ENCODE results near the gene ESAM. TPM values are rescaled to one million over a fixed set of nuclear protein-coding genes. Genes with fewer than 3 reads are reported as not detected.
A peak's percentile ranks its signal among the peaks of the same experiment; 100 is the strongest.

ESAM gene
- total RNA-seq, 1 donor = 0.43 TPM

DNA sequence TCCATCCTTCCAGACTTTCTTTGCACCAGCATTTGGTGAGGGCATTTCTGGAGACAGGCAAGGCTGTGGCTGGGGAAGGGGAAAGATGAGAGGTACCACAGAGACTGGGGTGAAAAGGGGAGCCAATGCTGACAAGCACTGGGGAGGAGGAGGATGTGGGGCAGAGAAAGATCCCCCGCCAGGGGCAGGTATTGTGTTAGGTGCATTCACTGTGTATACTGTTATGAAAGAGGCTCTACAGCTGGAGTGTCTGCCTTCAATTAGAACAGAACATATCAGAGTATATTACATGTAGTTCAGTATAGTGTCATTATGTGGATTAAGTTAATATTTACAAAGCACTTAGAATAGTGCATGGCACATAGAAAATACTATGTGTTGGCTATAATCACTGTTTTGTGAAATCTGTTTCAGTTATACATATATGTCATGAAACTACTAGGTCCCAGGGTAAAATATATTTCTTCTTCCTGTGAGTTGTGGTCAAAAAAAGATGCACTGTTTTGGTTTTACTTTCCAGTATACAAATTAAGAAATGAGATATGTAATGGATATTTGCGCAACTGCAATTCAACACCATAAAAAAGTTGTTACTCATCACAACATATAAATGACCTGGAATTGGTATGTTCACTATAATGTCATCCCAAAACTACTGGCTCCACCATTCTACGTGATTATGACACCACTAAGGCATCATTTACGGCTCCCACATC is 29.7 kb upstream of the ESAM start:
- TF ChIP-seq, protein P1, sequence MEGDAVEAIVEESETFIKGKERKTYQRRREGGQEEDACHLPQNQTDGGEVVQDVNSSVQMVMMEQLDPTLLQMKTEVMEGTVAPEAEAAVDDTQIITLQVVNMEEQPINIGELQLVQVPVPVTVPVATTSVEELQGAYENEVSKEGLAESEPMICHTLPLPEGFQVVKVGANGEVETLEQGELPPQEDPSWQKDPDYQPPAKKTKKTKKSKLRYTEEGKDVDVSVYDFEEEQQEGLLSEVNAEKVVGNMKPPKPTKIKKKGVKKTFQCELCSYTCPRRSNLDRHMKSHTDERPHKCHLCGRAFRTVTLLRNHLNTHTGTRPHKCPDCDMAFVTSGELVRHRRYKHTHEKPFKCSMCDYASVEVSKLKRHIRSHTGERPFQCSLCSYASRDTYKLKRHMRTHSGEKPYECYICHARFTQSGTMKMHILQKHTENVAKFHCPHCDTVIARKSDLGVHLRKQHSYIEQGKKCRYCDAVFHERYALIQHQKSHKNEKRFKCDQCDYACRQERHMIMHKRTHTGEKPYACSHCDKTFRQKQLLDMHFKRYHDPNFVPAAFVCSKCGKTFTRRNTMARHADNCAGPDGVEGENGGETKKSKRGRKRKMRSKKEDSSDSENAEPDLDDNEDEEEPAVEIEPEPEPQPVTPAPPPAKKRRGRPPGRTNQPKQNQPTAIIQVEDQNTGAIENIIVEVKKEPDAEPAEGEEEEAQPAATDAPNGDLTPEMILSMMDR (IDR thresholded peaks at IDR 0.05; ENCODE audit: insufficient read depth, low read depth, low read length) = no peak
- H3K4me3 ChIP-seq (ENCODE audit: low read depth, low read length) = no peak overlapping the region
- peak; percentile 68 for DNase-seq (ENCODE audit: low read depth)

DNA sequence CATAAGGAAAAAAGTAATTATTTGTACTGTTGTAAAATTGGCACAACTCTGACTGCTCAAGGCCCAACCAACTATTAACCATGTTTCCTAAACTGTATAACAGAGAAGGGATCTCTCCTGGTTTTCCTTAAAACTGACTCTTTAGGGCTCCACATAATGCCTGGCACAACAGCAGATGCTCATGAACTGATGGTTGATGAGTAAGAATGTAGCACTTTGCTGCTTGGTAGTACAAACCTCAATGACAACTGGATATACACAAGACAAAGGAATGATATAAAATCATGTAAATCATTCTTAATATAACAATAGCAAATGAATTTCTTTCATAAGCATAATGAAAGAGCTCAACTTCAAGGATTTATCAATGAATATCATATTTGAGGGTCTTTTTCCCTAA is 26.4 kb upstream of the ESAM start:
- TF ChIP-seq, protein P1 (IDR thresholded peaks at IDR 0.05; ENCODE audit: insufficient read depth, low read depth, low read length) = no peak
- DNase-seq (ENCODE audit: low read depth) = no peak
- no peak overlapping the region for H3K4me3 ChIP-seq (ENCODE audit: low read depth, low read length)

DNA sequence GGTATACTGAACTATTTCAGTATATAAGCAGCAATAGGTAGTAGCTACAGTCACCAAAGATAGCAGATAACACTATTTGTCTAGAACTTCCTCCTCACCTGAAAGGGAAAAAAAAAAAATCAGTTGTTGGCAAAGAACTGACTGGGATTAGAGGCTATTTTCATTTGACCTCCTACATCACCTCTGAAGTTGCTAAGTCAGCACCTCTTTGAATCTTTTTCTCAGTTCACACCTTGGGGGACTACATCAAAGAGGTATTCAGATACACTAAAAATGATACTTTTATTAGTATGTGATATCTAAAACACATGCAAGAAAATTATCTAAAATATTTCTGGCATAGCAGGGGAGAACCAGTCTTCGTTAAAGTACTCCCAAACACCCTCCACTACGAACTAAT is 22.0 kb upstream of the ESAM start:
- TF ChIP-seq, protein P1 (IDR thresholded peaks at IDR 0.05; ENCODE audit: insufficient read depth, low read depth, low read length) = no peak
- no peak overlapping the region for H3K4me3 ChIP-seq (ENCODE audit: low read depth, low read length)
- no peak for DNase-seq (ENCODE audit: low read depth)

DNA sequence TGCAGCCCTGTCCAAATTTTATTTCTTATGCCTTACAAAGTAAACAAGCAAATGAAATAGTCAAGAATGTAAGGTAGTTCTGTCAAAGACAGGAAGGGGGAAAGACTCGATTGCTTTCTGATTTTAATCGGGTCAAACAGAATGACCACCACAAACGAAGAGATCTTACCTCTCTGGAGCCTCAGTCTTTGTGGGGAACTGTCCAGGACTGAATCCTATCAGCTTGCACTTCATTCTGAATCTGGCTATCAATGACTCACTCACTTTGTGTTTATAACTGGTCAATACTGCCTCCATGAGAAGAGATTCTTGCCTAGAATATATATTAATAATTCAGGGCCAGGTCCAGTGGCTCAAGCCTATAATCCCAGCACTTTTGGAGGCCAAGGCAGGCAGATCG is 20.9 kb upstream of the ESAM start:
- no peak for DNase-seq (ENCODE audit: low read depth)
- TF ChIP-seq, protein P1 (IDR thresholded peaks at IDR 0.05; ENCODE audit: insufficient read depth, low read depth, low read length) = no peak

DNA sequence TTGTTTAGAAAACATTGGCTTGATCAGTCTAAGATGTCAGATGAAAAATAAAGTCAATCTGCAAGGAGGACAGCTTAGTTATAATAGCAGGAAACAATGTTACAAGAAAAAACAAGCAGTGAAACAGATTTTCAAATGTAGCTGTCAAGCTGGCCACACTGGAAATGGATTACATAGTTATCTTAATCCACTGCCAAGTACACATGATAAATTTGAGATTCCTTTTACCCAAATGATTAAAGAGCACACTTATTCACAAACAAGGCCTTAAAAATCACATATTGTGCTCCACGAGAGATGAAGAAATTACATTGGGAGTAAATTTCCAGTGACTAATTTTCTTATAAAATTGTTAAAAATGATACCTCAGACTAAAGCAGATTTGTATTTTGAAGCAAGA is 17.5 kb upstream of the ESAM start:
- no peak overlapping the region for H3K4me3 ChIP-seq (ENCODE audit: low read depth, low read length)
- no peak for DNase-seq (ENCODE audit: low read depth)
- TF ChIP-seq, protein P1 (IDR thresholded peaks at IDR 0.05; ENCODE audit: insufficient read depth, low read depth, low read length) = no peak

More for the DNA sequence above, 20.9 kb upstream of the ESAM start:
- no peak overlapping the region for H3K4me3 ChIP-seq (ENCODE audit: low read depth, low read length)

DNA sequence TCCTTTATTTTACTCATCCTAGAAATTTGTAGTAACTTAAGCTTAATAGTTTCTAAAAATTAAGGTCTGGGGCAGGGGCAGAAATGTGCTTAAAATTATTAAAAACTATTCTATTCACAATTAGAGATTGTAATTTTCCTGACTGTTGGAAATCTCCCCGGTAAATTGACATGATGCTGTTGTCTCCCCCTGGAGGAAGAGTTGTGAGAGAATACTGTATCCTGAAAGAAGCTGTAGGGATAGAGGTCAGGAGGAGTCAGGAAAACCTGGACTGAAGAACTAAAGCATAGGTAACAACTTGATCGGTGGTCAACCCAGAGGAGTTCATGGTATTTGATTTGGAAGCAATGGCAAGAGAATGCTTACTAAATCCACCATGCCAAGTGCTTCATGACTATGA is 16.2 kb upstream of the ESAM start:
- no peak overlapping the region for H3K4me3 ChIP-seq (ENCODE audit: low read depth, low read length)
- TF ChIP-seq, protein P1 (IDR thresholded peaks at IDR 0.05; ENCODE audit: insufficient read depth, low read depth, low read length) = peak; percentile 42
- no peak for DNase-seq (ENCODE audit: low read depth)

All from fibroblast of villous mesenchyme (primary cell).